BJ (cell line): Measurements from ENCODE around the gene PPP1R3F. TPM values are rescaled to one million over a fixed set of nuclear protein-coding genes. Genes with fewer than 3 reads are reported as not detected.

ENCODE experiments used
- CTCF ChIA-PET: fragments of 350-600 bp; formaldehyde crosslinking; extraction: SDS; loops from one replicate; lab custom pipeline; 2021; ENCODE audit warnings: antibody characterized with exemption, inconsistent platforms; lab: Yijun Ruan, JAX
- POLR2A ChIA-PET: fragments of 300-600 bp; sonication (Branson Sonifier 250); formaldehyde crosslinking; extraction: SDS; loops from one replicate; lab custom pipeline; 2021; ENCODE audit warnings: antibody characterized with exemption; lab: Charles Lee
- DNase-seq: peaks from one replicate; pipeline ENCODE4 v3.0.0-alpha.2; 2011; ENCODE audit warnings: low read depth
- H3K27me3 ChIP-seq: 2 replicates; pipeline ENCODE4 v1.6.0; 2011; ENCODE audit warnings: low read length; ENCODE audit not compliant: control insufficient read depth, insufficient read depth
- H3K36me3 ChIP-seq: 2 replicates; pipeline ENCODE4 v1.5.1; 2011; ENCODE audit warnings: low read length; ENCODE audit not compliant: control insufficient read depth, insufficient read depth
- H3K4me3 ChIP-seq: 2 replicates; pipeline ENCODE4 v1.5.1; 2011; ENCODE audit warnings: low read depth, mild to moderate bottlenecking, control low read depth, low read length
- CTCF ChIP-seq: IDR thresholded peaks from 2 replicates; pipeline ENCODE4 v1.5.1; 2011; ENCODE audit warnings: low read depth, mild to moderate bottlenecking, control low read depth, inconsistent platforms, low read length, moderate library complexity; ENCODE audit not compliant: insufficient read depth
- polyA plus RNA-seq: library from polyadenylated mRNA; depleted of rRNA; stranded (reverse); fragments of >200 nt; gene quantifications from 2 replicates; pipeline ENCODE4 v1.2.3, GENCODE V29; 2011

The PPP1R3F gene
- polyA plus RNA-seq, 1 experiment: 3.5 TPM

- ChIA-PET POLR2A (no interaction called here), CTCF (no interaction called here)
- no peak for DNase-seq
- H3K27me3 ChIP-seq: no peaks in the 10 kb centered on the region
- H3K4me3 ChIP-seq: no peak overlapping the region
- TF ChIP-seq CTCF: peak; percentile 37
- no peaks in the 10 kb centered on the region for H3K36me3 ChIP-seq
Measured at GRCh38 chrX:49282647-49283011, 13.0 kb downstream of the PPP1R3F start.

- no peak overlapping the region for H3K4me3 ChIP-seq
- no peaks in the 10 kb centered on the region for H3K36me3 ChIP-seq
- no peaks in the 10 kb centered on the region for H3K27me3 ChIP-seq
- no peak for TF ChIP-seq CTCF
- ChIA-PET POLR2A (no interaction called here), CTCF (no interaction called here)
- no peak for DNase-seq
Measured at GRCh38 chrX:49284212-49284611, 14.6 kb downstream of the PPP1R3F start.

- H3K4me3 ChIP-seq: no peak overlapping the region
- H3K36me3 ChIP-seq: no peaks in the 10 kb centered on the region
- ChIA-PET CTCF (interaction anchor here (0.8 kb wide), 1 partner anchor 94 kb away, joined by 3 read pairs; no protein-coding TSS in a partner anchor), POLR2A (no interaction called here)
- DNase-seq: no peak
- no peak for TF ChIP-seq CTCF
- H3K27me3 ChIP-seq: no peaks in the 10 kb centered on the region
Measured at GRCh38 chrX:49286136-49286535, 16.5 kb downstream of the PPP1R3F start.

GRCh38 chrX:49286581-49286980, 17.0 kb downstream of the PPP1R3F start:
- POLR2A ChIA-PET: no interaction called here
- CTCF ChIA-PET: interaction anchor here (0.8 kb wide), 1 partner anchor 94 kb away, joined by 3 read pairs; no protein-coding TSS in a partner anchor
- Histone ChIP-seq H3K4me3 (no peak overlapping the region), H3K27me3 (no peaks in the 10 kb centered on the region), H3K36me3 (no peaks in the 10 kb centered on the region)
- DNase-seq: no peak
- no peak for TF ChIP-seq CTCF

- no peaks in the 10 kb centered on the region for H3K27me3 ChIP-seq
- no peaks in the 10 kb centered on the region for H3K36me3 ChIP-seq
- ChIA-PET POLR2A (no interaction called here), CTCF (no interaction called here)
- no peak for DNase-seq
- no peak for TF ChIP-seq CTCF
- H3K4me3 ChIP-seq: no peak overlapping the region
Measured at GRCh38 chrX:49287665-49288064, 18.1 kb downstream of the PPP1R3F start.
